ENCODE results near the gene GSG1. TPM values are rescaled to one million over a fixed set of nuclear protein-coding genes. Genes with fewer than 3 reads are reported as not detected.

Gene GSG1
- total RNA-seq, 1 experiment from 2014 or later = not detected

DNA sequence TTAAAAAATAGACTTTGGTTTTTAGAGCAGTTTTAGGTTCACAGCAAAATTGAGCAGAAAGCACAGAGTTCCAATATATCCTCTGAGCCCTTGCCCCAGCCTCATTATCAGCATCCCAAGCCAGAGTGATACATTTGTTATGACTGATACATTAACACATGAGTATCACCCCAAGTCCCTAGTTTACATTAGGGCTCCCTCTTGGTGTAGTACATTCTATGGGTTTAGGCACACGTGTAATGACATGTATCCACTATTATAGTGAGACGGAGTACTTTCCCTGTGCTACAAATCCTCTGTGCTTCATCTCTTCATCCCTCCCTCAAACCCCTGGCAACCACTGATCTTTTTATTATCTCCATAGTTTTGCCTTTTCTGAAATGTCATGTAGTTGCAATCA, 22.5 kb upstream of the GSG1 start:
- in situ Hi-C loops (cut with HindIII; ENCODE audit: low pct_unique_long_range_greater_than_20kb, low sequenced_read_pairs) = no loop called here
- DNase-seq (ENCODE audit: low read depth, low spot score) = no peak

DNA sequence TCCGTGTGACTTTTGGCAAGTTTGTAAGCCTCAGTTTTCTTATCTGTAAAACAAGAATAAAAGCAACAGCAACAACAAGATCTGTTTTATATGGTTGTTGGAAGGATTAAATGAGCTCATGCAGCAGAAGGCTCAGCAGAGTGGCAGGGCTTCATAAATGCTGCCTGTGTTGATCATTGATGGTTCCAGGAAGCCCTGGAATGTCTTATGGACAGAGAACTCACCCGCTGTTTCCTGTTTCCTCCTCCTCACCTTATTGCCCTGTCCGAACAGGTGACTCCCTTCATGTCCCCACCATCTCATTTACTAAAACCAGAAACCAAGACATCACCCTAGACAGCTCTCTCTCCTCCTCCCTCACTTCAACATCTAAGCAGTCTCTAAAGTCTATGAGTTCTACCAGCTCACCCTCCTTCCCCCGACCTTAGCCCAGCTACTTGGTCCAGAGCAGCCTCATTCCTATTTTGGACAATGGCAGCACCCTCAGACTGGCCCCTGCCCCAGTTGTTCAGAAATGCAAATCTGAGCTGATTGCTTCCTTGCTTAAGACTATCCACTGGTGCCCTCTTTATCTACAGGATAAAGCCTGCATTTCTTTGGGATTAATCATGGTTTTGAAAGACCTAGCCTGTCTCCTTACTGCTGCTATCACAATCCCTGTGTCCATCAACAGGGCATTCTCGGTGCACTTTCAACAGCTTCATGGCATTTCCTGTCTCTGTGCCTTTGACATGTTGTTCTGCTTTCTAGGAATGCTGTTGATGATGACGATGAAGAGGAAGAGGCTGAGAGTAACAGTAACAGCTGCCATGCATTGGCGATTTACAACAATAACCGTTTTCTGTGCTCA, 21.4 kb upstream of the GSG1 start:
- in situ Hi-C loops (cut with HindIII; ENCODE audit: low pct_unique_long_range_greater_than_20kb, low sequenced_read_pairs) = no loop called here
- no peak for DNase-seq (ENCODE audit: low read depth, low spot score)

DNA sequence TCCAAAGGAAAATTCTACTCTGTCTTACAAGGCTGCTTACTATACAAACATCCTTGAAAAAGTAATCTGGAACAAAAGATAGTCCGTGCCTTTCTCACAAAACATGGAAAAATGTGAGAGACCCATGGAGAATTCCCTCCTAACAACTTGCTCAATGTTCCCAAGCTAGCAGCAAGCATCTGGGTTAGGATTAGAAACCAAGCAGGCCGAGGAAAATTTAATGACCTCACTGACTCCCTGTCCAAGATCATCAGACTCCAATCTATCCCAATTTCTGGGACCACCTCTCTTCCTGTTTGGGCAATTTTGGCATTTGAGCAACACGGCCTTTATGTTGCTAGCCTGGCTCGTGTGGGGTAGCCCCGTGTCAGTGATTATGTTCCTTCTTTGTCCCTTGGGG, 18.1 kb upstream of the GSG1 start:
- in situ Hi-C loops (cut with HindIII; ENCODE audit: low pct_unique_long_range_greater_than_20kb, low sequenced_read_pairs) = no loop called here
- no peak for DNase-seq (ENCODE audit: low read depth, low spot score)

DNA sequence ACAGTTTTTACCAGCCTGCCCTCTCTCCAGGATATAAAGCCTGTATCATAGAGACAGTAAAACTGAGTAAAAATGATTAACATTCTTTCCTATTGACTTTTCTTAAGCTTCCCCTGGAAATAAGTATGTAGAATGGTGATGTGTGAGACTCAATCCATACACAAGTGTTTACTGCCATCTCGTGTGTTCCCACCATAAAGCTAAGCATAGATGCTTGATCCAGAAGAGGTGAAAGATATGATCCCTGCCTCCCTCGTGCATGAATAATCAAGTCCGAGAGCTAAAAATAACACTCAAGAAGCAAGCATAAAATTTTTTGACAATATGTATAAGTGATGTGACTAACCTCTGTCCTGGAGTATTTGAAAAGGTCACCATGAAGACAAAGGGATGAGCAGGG, 16.9 kb upstream of the GSG1 start:
- in situ Hi-C loops (cut with HindIII; ENCODE audit: low pct_unique_long_range_greater_than_20kb, low sequenced_read_pairs) = no loop called here

GRCh38 chr12:13119826-13120225, 16.4 kb upstream of the GSG1 start:
- in situ Hi-C loops (cut with HindIII; ENCODE audit: low pct_unique_long_range_greater_than_20kb, low sequenced_read_pairs) = no loop called here
- DNase-seq (ENCODE audit: low read depth, low spot score) = no peak

More for the DNA sequence above, 16.9 kb upstream of the GSG1 start:
- DNase-seq (ENCODE audit: low read depth, low spot score) = no peak

DNA sequence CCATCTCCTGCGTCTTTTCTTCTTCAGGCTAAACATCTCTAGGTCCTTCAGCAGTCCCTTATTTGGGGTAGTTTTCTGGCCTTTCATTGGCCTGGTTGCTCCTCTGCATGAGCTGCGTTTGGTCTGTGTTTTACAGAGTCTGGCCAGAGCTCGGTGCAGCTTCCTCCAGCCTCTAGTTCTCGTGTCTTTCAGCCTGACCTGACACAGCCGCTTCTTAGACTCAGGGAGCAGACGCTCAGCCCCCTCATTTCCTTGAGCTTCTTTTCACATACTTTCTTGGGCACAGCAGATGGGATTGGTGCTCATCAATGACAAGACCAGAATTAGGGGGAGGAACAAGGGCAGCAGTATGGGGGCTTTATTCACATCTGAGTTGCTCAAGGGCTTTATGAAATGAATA, 13.6 kb upstream of the GSG1 start:
- DNase-seq (ENCODE audit: low read depth, low spot score) = no peak
- in situ Hi-C loops (cut with HindIII; ENCODE audit: low pct_unique_long_range_greater_than_20kb, low sequenced_read_pairs) = no loop called here

DNA sequence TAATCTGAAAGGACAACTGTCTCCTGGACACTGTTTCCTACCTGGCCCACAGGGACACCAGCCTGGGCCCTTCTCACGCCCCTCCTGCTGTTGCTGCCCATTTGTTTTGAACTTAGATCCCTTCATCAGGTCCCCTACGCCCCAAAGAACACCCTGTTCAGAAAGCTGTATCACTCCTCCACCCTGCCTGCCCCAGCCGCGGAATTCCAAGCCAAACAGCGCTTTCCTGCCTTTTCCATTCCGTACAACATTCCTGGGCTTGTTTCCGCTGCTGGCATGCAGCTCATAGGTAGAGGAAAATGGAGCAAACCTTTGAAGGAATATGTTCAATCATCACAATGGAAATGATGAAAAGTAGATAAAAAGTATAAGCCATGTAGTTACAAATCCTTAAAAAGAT, 12.8 kb upstream of the GSG1 start:
- in situ Hi-C loops (cut with HindIII; ENCODE audit: low pct_unique_long_range_greater_than_20kb, low sequenced_read_pairs) = no loop called here
- DNase-seq (ENCODE audit: low read depth, low spot score) = no peak

DNA sequence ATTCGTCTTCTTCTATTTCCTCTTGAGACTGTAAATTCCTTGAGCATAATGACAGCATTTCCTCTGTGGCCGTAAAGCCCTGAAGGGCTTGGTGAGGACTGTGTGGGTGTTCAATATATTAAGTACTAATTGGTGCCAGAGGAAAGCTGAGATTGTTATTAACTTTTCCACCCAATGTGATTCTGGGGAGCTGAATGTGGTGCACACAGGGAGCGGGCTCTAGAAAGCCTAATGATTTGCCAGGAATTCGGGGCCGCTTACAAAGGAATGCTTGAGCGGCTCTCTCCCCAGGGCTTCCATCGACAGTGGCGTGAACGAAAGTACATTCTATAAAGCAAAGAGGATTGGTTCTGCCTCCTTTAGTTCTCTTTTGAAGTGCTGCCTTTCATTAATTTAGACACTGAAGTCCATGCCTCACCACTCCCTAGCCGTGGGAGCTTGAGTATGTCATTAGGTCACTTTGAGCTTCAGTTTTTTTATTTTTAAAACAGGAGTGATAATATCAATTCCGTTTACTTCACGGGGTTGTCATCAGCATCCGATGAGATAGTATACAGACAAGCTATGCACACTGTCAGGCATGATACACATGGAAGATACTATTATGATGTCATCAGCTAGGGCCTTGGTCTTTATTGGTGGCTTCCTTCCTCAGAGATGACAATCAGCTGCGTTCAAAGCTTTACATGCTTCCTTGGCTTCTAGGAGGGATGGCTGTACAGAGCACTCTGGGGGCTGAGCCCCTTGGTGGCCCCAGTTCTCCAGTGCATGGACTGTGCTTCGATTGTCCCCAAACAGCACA, 11.0 kb upstream of the GSG1 start:
- in situ Hi-C loops (cut with HindIII; ENCODE audit: low pct_unique_long_range_greater_than_20kb, low sequenced_read_pairs) = no loop called here
- DNase-seq (ENCODE audit: low read depth, low spot score) = peak; percentile 43

DNA sequence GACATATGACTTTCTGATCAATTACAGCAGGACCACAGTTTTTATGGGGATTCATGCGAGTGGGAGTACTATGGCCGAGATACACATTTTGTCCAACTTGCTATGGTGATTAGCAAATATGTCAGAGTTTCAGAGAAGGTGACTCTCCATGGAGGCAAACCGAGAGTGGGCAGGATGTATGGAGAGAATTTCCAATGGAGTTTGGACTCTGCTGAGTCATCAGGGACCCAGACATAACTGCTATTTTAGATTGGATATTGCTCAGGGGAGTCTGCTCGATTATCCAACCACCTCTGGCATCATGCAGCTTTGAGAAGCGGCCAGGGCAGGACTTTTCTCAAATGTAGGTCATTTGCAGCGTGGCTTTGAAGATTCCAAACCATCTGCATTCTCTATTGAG, 9.5 kb upstream of the GSG1 start:
- in situ Hi-C loops (cut with HindIII; ENCODE audit: low pct_unique_long_range_greater_than_20kb, low sequenced_read_pairs) = no loop called here
- no peak for DNase-seq (ENCODE audit: low read depth, low spot score)

DNA sequence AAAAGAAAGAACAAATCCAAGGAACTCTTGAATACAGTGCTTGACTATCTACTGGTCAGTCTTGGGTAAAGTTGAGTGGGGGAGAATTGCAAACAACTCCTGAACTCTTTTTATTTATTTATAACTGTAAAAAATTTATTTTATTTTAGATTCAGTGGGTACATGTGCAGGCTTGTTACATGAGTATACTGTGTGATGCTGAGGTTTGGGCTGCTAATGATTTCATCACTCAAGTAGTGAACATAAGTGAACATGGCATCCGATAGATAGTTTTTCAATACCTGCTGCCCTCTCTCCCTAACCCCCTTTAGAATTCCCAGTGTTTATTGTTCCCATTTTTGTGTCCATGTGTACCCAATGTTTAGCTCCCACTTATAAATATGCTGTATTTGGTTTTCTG, 3.2 kb upstream of the GSG1 start:
- DNase-seq (ENCODE audit: low read depth, low spot score) = no peak
- in situ Hi-C loops (cut with HindIII; ENCODE audit: low pct_unique_long_range_greater_than_20kb, low sequenced_read_pairs) = no loop called here

- no peak for DNase-seq (ENCODE audit: low read depth, low spot score)
- in situ Hi-C loops (cut with HindIII; ENCODE audit: low pct_unique_long_range_greater_than_20kb, low sequenced_read_pairs) = no loop called here
Measured at GRCh38 chr12:13105781-13106180, 2.3 kb upstream of the GSG1 start.

- DNase-seq (ENCODE audit: low read depth, low spot score) = no peak
- in situ Hi-C loops (cut with HindIII; ENCODE audit: low pct_unique_long_range_greater_than_20kb, low sequenced_read_pairs) = no loop called here
Measured at GRCh38 chr12:13104409-13104808, 942 bp upstream of the GSG1 start.

DNA sequence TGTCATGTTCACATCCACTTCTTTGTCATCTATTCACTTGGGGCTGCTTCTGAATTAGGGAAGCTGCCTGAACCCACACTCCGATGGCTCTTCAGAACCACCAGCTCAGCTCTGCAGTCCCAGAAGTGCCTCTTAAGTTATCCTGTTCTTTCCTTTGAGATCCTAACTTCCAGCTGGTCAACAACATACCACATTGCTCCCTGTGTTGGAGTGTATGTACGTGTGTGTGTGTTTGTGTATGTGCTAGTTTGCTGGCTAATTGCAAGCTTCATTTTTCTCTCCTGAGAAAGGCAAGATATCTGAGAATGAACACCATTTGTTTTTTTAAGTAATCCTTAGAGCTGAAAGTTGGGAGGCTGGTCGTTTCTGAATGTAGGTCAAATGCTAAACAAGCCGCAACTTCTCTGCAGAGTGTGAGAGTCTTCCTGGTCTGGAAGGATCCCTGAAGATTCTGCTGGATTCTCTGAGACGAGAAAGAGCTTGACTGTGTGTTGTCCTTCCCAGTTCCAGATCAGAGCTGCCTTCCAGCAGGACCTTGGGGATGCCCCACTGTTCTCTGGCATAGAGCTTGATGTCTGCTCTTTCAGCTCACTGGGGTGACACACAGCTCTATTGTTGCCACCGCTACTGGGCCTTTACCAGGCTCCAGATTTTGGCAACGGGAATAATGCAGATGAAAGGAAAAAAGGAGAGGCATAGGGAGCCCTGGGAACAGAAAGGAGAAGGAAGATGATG, 839 bp downstream of the GSG1 start:
- no peak for DNase-seq (ENCODE audit: low read depth, low spot score)
- in situ Hi-C loops (cut with HindIII; ENCODE audit: low pct_unique_long_range_greater_than_20kb, low sequenced_read_pairs) = no loop called here

- no peak for DNase-seq (ENCODE audit: low read depth, low spot score)
- in situ Hi-C loops (cut with HindIII; ENCODE audit: low pct_unique_long_range_greater_than_20kb, low sequenced_read_pairs) = no loop called here
Measured at GRCh38 chr12:13101821-13102375, 1.6 kb downstream of the GSG1 start.

- DNase-seq (ENCODE audit: low read depth, low spot score) = peak; percentile 72
- in situ Hi-C loops (cut with HindIII; ENCODE audit: low pct_unique_long_range_greater_than_20kb, low sequenced_read_pairs) = no loop called here
Measured at GRCh38 chr12:13100882-13101769, 2.3 kb downstream of the GSG1 start.

DNA sequence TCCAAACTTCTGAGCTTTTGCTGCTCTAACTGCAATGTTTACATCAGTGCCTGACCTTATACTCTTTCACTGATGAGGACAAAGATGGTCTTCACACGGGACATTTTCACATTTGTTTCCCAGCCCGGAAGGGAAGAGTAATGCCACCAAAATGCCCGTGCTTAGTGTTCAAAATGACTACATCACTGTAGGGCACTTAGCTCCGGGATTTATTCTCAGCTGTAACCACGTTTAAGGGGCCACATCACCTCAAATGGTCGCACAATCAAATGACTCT, 2.9 kb downstream of the GSG1 start:
- no peak for DNase-seq (ENCODE audit: low read depth, low spot score)
- in situ Hi-C loops (cut with HindIII; ENCODE audit: low pct_unique_long_range_greater_than_20kb, low sequenced_read_pairs) = no loop called here

GRCh38 chr12:13099844-13100604, 3.4 kb downstream of the GSG1 start:
- in situ Hi-C loops (cut with HindIII; ENCODE audit: low pct_unique_long_range_greater_than_20kb, low sequenced_read_pairs) = no loop called here
- peak; percentile 25 for DNase-seq (ENCODE audit: low read depth, low spot score)
